H1 (cell line): Measurements from ENCODE around the gene SLC13A3. TPM values are rescaled to one million over a fixed set of nuclear protein-coding genes. Genes with fewer than 3 reads are reported as not detected.

Source experiments
- CTCF ChIA-PET: fragments of 300-600 bp; sonication (Branson Sonifier 250); formaldehyde crosslinking; loops from one replicate; lab custom pipeline; 2021; ENCODE audit not compliant: partially characterized antibody; lab: Charles Lee
- POLR2A ChIA-PET: fragments of 300-600 bp; sonication (Branson Sonifier 250); formaldehyde crosslinking; loops from one replicate; lab custom pipeline; 2021; ENCODE audit warnings: inconsistent platforms; ENCODE audit not compliant: partially characterized antibody; lab: Charles Lee
- DNase-seq, 2 experiments: peaks; one replicate each; pipeline versions ENCODE4 v3.0.0 to v3.0.0-alpha.2; 2010 to 2022; ENCODE audit warnings: low spot score in 2 of 2, low read depth in 1 of 2, mixed read lengths in 1 of 2
- FAIRE-seq: peaks from 2 replicates; lab custom pipeline; 2011; peaks lifted over from hg19 to GRCh38; lab: Jason Lieb, UNC
- H2AFZ ChIP-seq: 2 replicates; pipeline ENCODE4 v1.8.1; 2012; ENCODE audit warnings: low read length, inconsistent platforms
- H2AK5ac ChIP-seq: 2 replicates; pipeline ENCODE4 v1.6.1; 2013; ENCODE audit warnings: low read depth, low read length
- H2BK120ac ChIP-seq: replicated peaks from 2 replicates; pipeline ENCODE3; 2013; ENCODE audit warnings: low read depth, low read length, inconsistent platforms
- H2BK12ac ChIP-seq: 2 replicates; pipeline ENCODE4 v1.6.1; 2013; ENCODE audit warnings: low read depth, low read length
- H2BK15ac ChIP-seq: 2 replicates; pipeline ENCODE4 v1.6.1; 2013; ENCODE audit warnings: low read length
- H2BK20ac ChIP-seq: 2 replicates; pipeline ENCODE4 v1.6.1; 2013; ENCODE audit warnings: low read length
- H2BK5ac ChIP-seq: 2 replicates; pipeline ENCODE4 v1.6.1; 2013; ENCODE audit warnings: low read depth, low read length
- H3K14ac ChIP-seq: 2 replicates; pipeline ENCODE4 v1.6.1; 2013; ENCODE audit warnings: inconsistent platforms; ENCODE audit not compliant: insufficient read length
- H3K18ac ChIP-seq: 2 replicates; pipeline ENCODE4 v1.6.1; 2013; ENCODE audit warnings: low read length; ENCODE audit errors: extremely low read depth
- H3K23ac ChIP-seq: 2 replicates; pipeline ENCODE4 v1.6.1; 2013; ENCODE audit warnings: inconsistent platforms; ENCODE audit not compliant: insufficient read length
- H3K23me2 ChIP-seq: 2 replicates; pipeline ENCODE4 v1.6.1; 2013; ENCODE audit warnings: low read depth, low read length
- H3K27ac ChIP-seq: 2 replicates; pipeline ENCODE4 v1.6.1; 2011; ENCODE audit warnings: low read depth, low read length, inconsistent platforms
- H3K27me3 ChIP-seq, 4 experiments: replicated peaks in 1 of 4; 1 replicate in 1 of 4; 2 replicates in 3 of 4; pipeline versions ENCODE4 v1.6.1 to v1.8.1; 2011 to 2013; ENCODE audit warnings: low read length in 3 of 4, mild to moderate bottlenecking in 3 of 4, inconsistent platforms in 2 of 4, mixed read lengths in 2 of 4, moderate library complexity in 1 of 4; ENCODE audit not compliant: control insufficient read depth in 3 of 4, insufficient read depth in 3 of 4; ENCODE audit errors: extremely low read depth in 1 of 4
- H3K36me3 ChIP-seq, 4 experiments: 2 replicates each; pipeline versions ENCODE4 v1.6.1 to v1.8.1; 2011 to 2013; ENCODE audit warnings: mild to moderate bottlenecking in 4 of 4, low read length in 3 of 4, moderate library complexity in 2 of 4, control low read depth in 1 of 4, inconsistent platforms in 1 of 4; ENCODE audit not compliant: insufficient read depth in 4 of 4, control insufficient read depth in 2 of 4
- H3K4ac ChIP-seq: replicated peaks from 2 replicates; pipeline ENCODE3; 2013; ENCODE audit warnings: low read length, low read depth, mixed read lengths, inconsistent platforms; ENCODE audit not compliant: insufficient read length
- H3K4me1 ChIP-seq, 4 experiments: replicated peaks in 1 of 4; 1 replicate in 1 of 4; 2 replicates in 3 of 4; pipeline versions ENCODE4 v1.6.1 to v1.8.1; 2011 to 2013; ENCODE audit warnings: low read length in 3 of 4, inconsistent platforms in 2 of 4, mixed read lengths in 1 of 4; ENCODE audit not compliant: insufficient read depth in 4 of 4, control insufficient read depth in 3 of 4
- H3K4me2 ChIP-seq, 2 experiments: 2 replicates each; pipeline versions ENCODE4 v1.6.1 to v1.8.1; 2011 to 2013; ENCODE audit warnings: low read depth in 2 of 2, low read length in 2 of 2, control low read depth in 1 of 2, inconsistent platforms in 1 of 2, mild to moderate bottlenecking in 1 of 2; ENCODE audit not compliant: insufficient read depth in 1 of 2
- H3K4me3 ChIP-seq, 4 experiments: fragments of 200-600, 300-600 bp in 1 of 4; sonication (generic), shearing (Covaris generic), sonication (Bioruptor Twin) in 1 of 4; 2 replicates each; pipeline versions ENCODE4 v1.5.1 to v1.8.1; 2011 to 2016; ENCODE audit warnings: low read length in 4 of 4, low read depth in 3 of 4, control low read depth in 2 of 4, inconsistent platforms in 2 of 4, mild to moderate bottlenecking in 2 of 4, mixed read lengths in 1 of 4, moderate library complexity in 1 of 4; ENCODE audit not compliant: insufficient read depth in 2 of 4; ENCODE audit errors: extremely low read depth in 1 of 4
- H3K56ac ChIP-seq: replicated peaks from 2 replicates; pipeline ENCODE3; 2013; ENCODE audit warnings: low read depth, mild to moderate bottlenecking, mixed read lengths, low read length, inconsistent platforms; ENCODE audit not compliant: insufficient read length
- H3K79me1 ChIP-seq: 2 replicates; pipeline ENCODE4 v1.6.1; 2013; ENCODE audit warnings: low read depth, low read length, control low read depth
- H3K79me2 ChIP-seq, 2 experiments: 2 replicates each; pipeline versions ENCODE4 v1.6.1 to v1.8.1; 2012 to 2013; ENCODE audit warnings: low read length in 2 of 2, mild to moderate bottlenecking in 2 of 2, inconsistent platforms in 1 of 2; ENCODE audit not compliant: insufficient read depth in 2 of 2, control insufficient read depth in 1 of 2
- H3K9ac ChIP-seq, 4 experiments: replicated peaks in 1 of 4; 1 replicate in 1 of 4; 2 replicates in 3 of 4; pipeline versions ENCODE4 v1.6.1 to v1.8.1; 2011 to 2013; ENCODE audit warnings: low read depth in 3 of 4, low read length in 3 of 4, control low read depth in 2 of 4, mild to moderate bottlenecking in 2 of 4, moderate library complexity in 2 of 4, inconsistent platforms in 1 of 4; ENCODE audit errors: extremely low read depth in 1 of 4
- H3K9me3 ChIP-seq, 2 experiments: 2 replicates each; pipeline versions ENCODE4 v1.6.1 to v1.8.1; 2012 to 2013; ENCODE audit warnings: mild to moderate bottlenecking in 2 of 2, moderate library complexity in 2 of 2, control low read depth in 1 of 2, inconsistent platforms in 1 of 2, low read depth in 1 of 2, low read length in 1 of 2, mixed read lengths in 1 of 2; ENCODE audit not compliant: insufficient read depth in 2 of 2
- H4K20me1 ChIP-seq, 2 experiments: replicated peaks in 1 of 2; 2 replicates each; pipeline versions ENCODE3 to v1.8.1; 2011 to 2013; ENCODE audit warnings: inconsistent platforms in 2 of 2, low read length in 2 of 2, mild to moderate bottlenecking in 1 of 2; ENCODE audit not compliant: insufficient read depth in 2 of 2, control insufficient read depth in 1 of 2
- H4K5ac ChIP-seq: 2 replicates; pipeline ENCODE4 v1.6.1; 2013; ENCODE audit warnings: low read length, low read depth, mixed read lengths, inconsistent platforms; ENCODE audit not compliant: insufficient read length
- H4K8ac ChIP-seq: 2 replicates; pipeline ENCODE4 v1.8.0; 2013; ENCODE audit warnings: mild to moderate bottlenecking, moderate library complexity, low read length, inconsistent platforms; ENCODE audit not compliant: insufficient read depth; ENCODE audit errors: extremely low read depth
- H4K91ac ChIP-seq: replicated peaks from 2 replicates; pipeline ENCODE3; 2013; ENCODE audit warnings: low read length, mixed read lengths, inconsistent platforms; ENCODE audit not compliant: insufficient read length
- EZH2 ChIP-seq: fragments of 200-600 bp; sonication (generic); IDR thresholded peaks from 2 replicates; pipeline ENCODE4 v1.7.1; 2012; ENCODE audit warnings: low read depth, mild to moderate bottlenecking, moderate library complexity, low read length, inconsistent platforms; ENCODE audit not compliant: severe bottlenecking
- GABPA ChIP-seq: IDR thresholded peaks from 2 replicates; pipeline ENCODE4 v1.6.1; 2011; ENCODE audit warnings: mild to moderate bottlenecking, low read length, moderate library complexity, borderline replicate concordance; ENCODE audit not compliant: insufficient read depth
- HDAC2 ChIP-seq, 2 experiments: fragments of 300-600 bp in 1 of 2; sonication (generic) in 1 of 2; IDR thresholded peaks; 2 replicates each; pipeline ENCODE4 v1.6.1; 2011 to 2012; ENCODE audit warnings: low read depth in 2 of 2, low read length in 2 of 2, mild to moderate bottlenecking in 2 of 2, moderate library complexity in 2 of 2, borderline replicate concordance in 1 of 2, inconsistent platforms in 1 of 2
- RXRA ChIP-seq: IDR thresholded peaks from 2 replicates; pipeline ENCODE4 v1.6.1; 2011; ENCODE audit warnings: low read depth, mild to moderate bottlenecking, low read length, moderate library complexity; ENCODE audit not compliant: insufficient read depth
- SIX5 ChIP-seq: IDR thresholded peaks from 2 replicates; pipeline ENCODE4 v1.6.1; 2011; ENCODE audit warnings: mild to moderate bottlenecking, low read depth, low read length
- TAF1 ChIP-seq: IDR thresholded peaks from 2 replicates; pipeline ENCODE4 v1.6.1; 2011; ENCODE audit warnings: mild to moderate bottlenecking, low read depth, low read length
- TBP ChIP-seq: IDR thresholded peaks from 2 replicates; pipeline ENCODE4 v1.6.1; 2011; ENCODE audit warnings: low read depth, low read length, improper control_type of control experiment
- TCF12 ChIP-seq: IDR thresholded peaks from 2 replicates; pipeline ENCODE4 v1.6.1; 2011; ENCODE audit warnings: low read depth, mild to moderate bottlenecking, low read length
- WGBS, 2 experiments: shearing (Covaris generic) in 1 of 2; methylation state at CpG; one replicate each; pipeline versions ENCODE4 v1.1.6 to v1.1.7; 2013 to 2015; ENCODE audit warnings: low lambda C conversion rate in 2 of 2, mixed read lengths in 2 of 2, inconsistent platforms in 1 of 2, low coverage in 1 of 2, missing lambda C conversion rate in 1 of 2; ENCODE audit not compliant: insufficient replicate concordance in 2 of 2, insufficient coverage in 1 of 2, insufficient read length in 1 of 2; ENCODE audit errors: extremely low coverage in 1 of 2, missing lambda C conversion rate in 1 of 2; 5-methylcytosine and 5-hydroxymethylcytosine counted together
- polyA plus RNA-seq, 7 experiments: library from polyadenylated mRNA; depleted of rRNA in 3 of 7; stranded (reverse) in 5 of 7; unstranded in 2 of 7; fragments of >200 nt in 5 of 7; fragments of 200-250 nt in 2 of 7; gene quantifications; 1 replicate in 5 of 7; 2 replicates in 1 of 7; 4 replicates in 1 of 7; pipeline versions ENCODE4 v1.2.1 to v1.2.3, GENCODE V29; 2011 to 2013; ENCODE audit warnings: missing spikeins in 2 of 7, mixed read lengths in 2 of 7
- total RNA-seq: library from RNA; stranded (reverse); fragmentation: NEBNext Ultra II Directional; extraction: Animal tissue kit (Norgen Biotek cat#: 25700); gene quantifications from 2 replicates; pipeline ENCODE4 v1.2.1, GENCODE V29; 2021
- TF ChIP-seq, protein P1 (sequence below), 3 experiments: IDR thresholded peaks; 1 replicate in 2 of 3; 2 replicates in 1 of 3; pipeline versions ENCODE4 v1.5.1 to v1.6.1; 2011; ENCODE audit warnings: low read length in 3 of 3, mild to moderate bottlenecking in 3 of 3, inconsistent platforms in 2 of 3, low read depth in 1 of 3, moderate library complexity in 1 of 3; ENCODE audit not compliant: insufficient read depth in 1 of 3; ENCODE audit errors: control extremely low read depth in 1 of 3

Gene SLC13A3
- total and polyA plus RNA-seq, 2 of the 8 experiments (the other 6 are each of a cell fraction or from before 2014, with no cell fraction given): 9.4 to 12.6 TPM

- H2AFZ ChIP-seq: no peak overlapping the region
- H3K23ac ChIP-seq: no peak overlapping the region
- H3K14ac ChIP-seq: no peak overlapping the region
- ChIA-PET CTCF (interaction anchor here (0.6 to 0.8 kb wide), 3 partner anchors 37 to 269 kb away, joined by 3 to 5 read pairs (median 3); no protein-coding TSS in a partner anchor), POLR2A (interaction anchor here (1.7 kb wide), 1 partner anchor 16 kb away, joined by 4 read pairs; no protein-coding TSS in a partner anchor)
- no peaks in the 10 kb centered on the region for H3K79me1 ChIP-seq
- no peaks in the 10 kb centered on the region for H3K36me3 ChIP-seq
- no peaks in the 10 kb centered on the region; the same call in 1 of the 2 replicates for H3K23me2 ChIP-seq
- H3K9me3 ChIP-seq: no peaks in the 10 kb centered on the region
- no peak overlapping the region for H3K4ac ChIP-seq
- H4K8ac ChIP-seq: no peak overlapping the region
- H3K4me3 ChIP-seq: no peak overlapping the region
- H2BK15ac ChIP-seq: no peak overlapping the region
- no peak overlapping the region for H3K27ac ChIP-seq
- peaks cover 0 to 6% (median 4%) of the 10 kb centered on the region in 4 experiments; a peak in 4 of 7 replicates for H3K4me1 ChIP-seq
- no peaks in the 10 kb centered on the region for H3K27me3 ChIP-seq
- 89% methylated on average over 8 of the region's 8 CpGs; no CpG with 5 or more reads in 1 of the 2 experiments for WGBS, 2 experiments
- H2BK5ac ChIP-seq: no peak overlapping the region
- H4K5ac ChIP-seq: no peak overlapping the region
- no peak overlapping the region for H3K4me2 ChIP-seq
- H2BK12ac ChIP-seq: no peak overlapping the region
- H4K91ac ChIP-seq: no peak overlapping the region
- H3K79me2 ChIP-seq: no peaks in the 10 kb centered on the region
- H3K56ac ChIP-seq: no peak overlapping the region
- no peak overlapping the region for H2AK5ac ChIP-seq
- H4K20me1 ChIP-seq: no peaks in the 10 kb centered on the region
- no peak for FAIRE-seq
- no peak for DNase-seq
- H3K18ac ChIP-seq: no peak overlapping the region
- no peak overlapping the region for H2BK120ac ChIP-seq
- H3K9ac ChIP-seq: no peak overlapping the region
- H2BK20ac ChIP-seq: no peak overlapping the region
- TF ChIP-seq HDAC2 (IDR thresholded peaks at IDR 0.05; ENCODE audit: borderline replicate concordance in 1 of 2, low read depth in 2 of 2, low read length in 2 of 2) (no peak), TCF12 (no peak), RXRA (no peak), EZH2 (no peak), SIX5 (no peak), TAF1 (no peak), TBP (no peak), GABPA (no peak)
- TF ChIP-seq, protein P1, sequence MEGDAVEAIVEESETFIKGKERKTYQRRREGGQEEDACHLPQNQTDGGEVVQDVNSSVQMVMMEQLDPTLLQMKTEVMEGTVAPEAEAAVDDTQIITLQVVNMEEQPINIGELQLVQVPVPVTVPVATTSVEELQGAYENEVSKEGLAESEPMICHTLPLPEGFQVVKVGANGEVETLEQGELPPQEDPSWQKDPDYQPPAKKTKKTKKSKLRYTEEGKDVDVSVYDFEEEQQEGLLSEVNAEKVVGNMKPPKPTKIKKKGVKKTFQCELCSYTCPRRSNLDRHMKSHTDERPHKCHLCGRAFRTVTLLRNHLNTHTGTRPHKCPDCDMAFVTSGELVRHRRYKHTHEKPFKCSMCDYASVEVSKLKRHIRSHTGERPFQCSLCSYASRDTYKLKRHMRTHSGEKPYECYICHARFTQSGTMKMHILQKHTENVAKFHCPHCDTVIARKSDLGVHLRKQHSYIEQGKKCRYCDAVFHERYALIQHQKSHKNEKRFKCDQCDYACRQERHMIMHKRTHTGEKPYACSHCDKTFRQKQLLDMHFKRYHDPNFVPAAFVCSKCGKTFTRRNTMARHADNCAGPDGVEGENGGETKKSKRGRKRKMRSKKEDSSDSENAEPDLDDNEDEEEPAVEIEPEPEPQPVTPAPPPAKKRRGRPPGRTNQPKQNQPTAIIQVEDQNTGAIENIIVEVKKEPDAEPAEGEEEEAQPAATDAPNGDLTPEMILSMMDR (IDR thresholded peaks at IDR 0.05; ENCODE audit: control extremely low read depth in 1 of 3, insufficient read depth in 1 of 3, low read depth in 1 of 3, low read length in 3 of 3): no peak
Measured at GRCh38 chr20:46599227-46599987, 51.9 kb downstream of the SLC13A3 start.
